Globus pallidus (tissue), 1 donor: Measurements from ENCODE around the gene HORMAD1.
"Not testable (repeated sequence)": the region's sequence is repeated elsewhere in the genome, so short reads cannot be mapped to it uniquely, and the experiment has no call there.

Experiments
- DNase-seq: peaks from one replicate; pipeline ENCODE4 v3.0.0-alpha.2; 2015; ENCODE audit warnings: low spot score

Gene HORMAD1

DNA sequence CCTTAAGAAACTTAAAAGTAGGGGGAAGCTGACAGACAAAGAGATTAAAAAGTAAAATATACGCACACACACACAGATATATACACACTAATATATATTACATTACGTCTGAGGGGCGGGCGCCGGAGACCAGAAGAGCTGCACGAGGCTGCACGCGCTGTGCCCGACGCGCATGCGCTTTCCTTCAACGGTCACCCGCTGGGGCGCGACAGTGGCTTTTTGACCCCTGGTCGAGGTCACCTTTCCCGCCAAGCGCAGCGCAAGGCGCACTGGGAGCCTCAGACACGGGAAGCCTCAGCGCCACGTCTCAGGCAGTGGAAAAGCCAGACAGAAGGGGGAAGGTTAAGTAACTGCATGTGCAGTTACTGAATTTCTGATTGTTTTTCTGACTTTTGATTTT, at the start of gene HORMAD1:
TSS of gene HORMAD1 (minus strand) at position 193 of the 400 bp plus-strand sequence. CDS start 1,390 bp downstream, outside the sequence.
- no peak for DNase-seq

DNA sequence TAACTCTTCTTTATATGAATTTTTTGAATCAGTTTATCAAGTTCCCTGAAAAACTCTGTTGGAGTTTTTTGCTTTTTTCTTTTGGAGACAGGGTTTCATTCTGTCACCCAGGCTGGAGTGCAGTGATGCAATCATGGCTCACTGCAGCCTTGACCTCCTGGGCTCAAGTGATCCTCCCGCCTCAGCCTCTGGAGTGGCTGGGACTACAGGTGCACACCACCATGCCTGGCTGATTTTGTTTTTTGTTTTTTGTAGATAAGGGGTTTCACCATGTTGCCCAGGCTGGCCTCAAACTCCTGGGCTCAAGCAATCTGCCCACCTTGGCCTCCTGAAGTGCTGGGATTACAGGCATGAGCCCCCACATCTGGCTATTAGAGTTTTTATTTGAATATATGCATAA, 47.0 kb upstream of the HORMAD1 start:
- DNase-seq, result not testable (repeated sequence)

DNA sequence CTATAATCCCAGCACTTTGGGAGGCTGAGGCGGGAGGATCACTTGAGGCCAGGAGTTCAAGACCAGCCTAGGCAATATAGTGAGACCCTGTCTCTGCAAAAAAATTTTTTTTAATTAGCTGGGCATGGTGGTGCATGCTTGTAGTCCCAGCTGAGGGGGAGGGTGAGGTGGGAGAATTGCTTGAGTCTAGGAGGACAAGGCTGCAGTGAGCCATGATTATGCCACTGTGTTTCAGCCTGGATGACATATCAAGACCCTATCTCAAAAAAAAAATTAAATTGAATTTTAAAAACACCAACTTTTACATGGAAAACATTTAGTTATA, 45.2 kb upstream of the HORMAD1 start:
- DNase-seq, result not testable (repeated sequence)

DNA sequence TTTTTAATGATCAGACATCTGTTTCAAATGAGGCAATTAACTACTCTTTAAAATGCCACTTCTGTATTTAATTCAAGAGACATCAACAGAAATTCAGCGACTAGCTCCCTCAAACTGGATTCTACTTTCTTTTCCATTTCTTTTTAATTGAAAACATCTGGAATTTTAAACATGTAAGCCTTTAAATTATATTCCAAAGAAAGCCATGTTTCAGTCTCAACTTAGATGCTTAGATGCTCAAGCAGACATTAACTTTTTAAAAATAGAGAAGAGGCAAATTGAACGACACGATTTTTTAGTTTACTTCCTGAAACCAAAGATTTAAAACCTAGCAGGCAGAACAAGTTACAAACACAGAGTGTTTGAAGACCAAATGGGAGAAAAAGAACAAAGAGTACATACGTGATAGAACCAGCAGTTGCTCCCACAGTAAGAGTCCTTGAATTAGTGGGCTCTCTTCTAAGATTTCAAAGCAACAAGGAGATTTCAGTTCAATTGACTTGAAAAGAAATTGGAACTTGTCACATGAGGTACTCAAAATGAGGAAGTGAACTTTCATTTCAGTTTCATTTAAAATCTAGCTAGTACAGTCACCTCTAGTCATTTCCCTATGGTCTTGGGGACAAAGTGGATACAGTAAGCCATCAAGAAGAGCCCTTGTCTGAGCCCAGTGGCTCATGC, 44.7 kb upstream of the HORMAD1 start, which contains the start of gene CTSS:
TSS of gene CTSS (minus strand) at position 483 of the 681 bp plus-strand sequence. CDS start 1,015 bp downstream, outside the sequence.
- DNase-seq, result peak; percentile 37

GRCh38 chr1:150764617-150765101, 44.0 kb upstream of the HORMAD1 start:
- no peak for DNase-seq

DNA sequence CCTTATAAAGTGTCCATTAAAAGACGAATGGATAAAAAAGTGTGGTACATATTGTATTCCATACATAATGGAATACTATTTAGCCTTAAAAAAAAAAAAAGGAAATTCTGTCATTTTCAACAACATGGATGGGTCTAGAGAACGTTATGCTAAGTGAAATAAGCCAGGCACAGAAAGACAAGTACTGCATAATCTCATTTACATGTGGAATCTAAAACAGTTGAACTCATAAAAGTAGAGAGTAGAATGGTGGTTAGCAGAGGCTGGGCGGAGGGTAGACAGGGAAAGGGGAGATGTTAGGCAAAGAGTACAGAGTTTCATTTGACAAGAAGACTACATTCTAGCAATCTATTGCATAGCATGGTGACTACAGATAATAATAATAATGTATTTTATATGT, 42.3 kb upstream of the HORMAD1 start:
- DNase-seq, result no peak

DNA sequence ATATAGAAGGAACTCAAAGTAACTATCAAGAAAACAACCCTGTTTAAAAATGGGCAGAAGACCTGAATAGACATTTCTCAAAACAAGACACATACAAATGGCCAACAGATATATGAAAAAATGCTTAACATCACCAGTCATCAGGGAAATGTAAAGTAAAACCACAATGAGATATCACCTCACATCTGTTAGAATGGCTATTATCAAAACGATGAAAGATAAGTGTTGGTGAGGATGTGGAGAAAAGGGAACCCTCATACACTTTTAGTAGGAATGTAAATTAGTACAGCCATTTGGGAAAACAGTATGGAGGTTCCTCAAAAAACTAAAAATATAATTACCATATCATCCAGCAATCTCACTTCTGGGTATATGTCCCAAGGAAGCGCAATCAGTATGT, 41.9 kb upstream of the HORMAD1 start:
- no peak for DNase-seq

DNA sequence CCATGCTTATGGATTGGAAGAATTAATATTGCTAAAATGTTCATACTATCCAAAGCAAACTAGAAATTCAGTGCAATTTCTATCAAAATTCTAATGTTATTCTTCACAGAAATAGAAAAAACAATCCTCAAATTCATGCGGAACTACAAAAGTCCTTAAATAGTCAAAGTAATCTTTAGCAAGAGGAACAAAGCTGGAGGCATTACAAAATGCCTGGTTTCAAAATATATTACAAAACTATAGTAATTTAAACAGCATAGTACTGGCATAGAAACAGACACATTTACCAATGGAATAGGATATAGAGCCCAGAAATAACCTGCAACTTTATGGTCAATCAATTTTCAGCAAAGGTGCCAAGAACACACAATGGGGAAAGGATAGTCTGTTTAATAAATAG, 41.1 kb upstream of the HORMAD1 start:
- DNase-seq, result no peak

DNA sequence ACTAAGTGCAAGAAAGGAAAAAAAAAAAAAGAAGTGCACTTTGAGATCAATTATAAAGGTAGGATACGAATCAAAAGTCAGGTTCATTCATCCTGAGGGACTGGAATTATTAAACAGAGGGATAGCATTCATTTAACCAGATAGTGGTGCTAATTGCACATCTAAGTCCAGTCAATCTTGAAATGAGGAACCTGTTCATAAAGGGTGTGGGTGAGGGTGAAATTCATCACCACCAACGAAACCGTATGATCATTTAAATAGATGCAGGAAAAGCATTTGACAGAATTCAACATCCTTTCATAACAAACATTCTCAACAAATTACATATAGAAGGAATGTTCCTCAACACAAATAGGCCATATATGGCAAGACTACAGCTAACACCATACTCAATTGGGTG, 39.3 kb upstream of the HORMAD1 start:
- no peak for DNase-seq

DNA sequence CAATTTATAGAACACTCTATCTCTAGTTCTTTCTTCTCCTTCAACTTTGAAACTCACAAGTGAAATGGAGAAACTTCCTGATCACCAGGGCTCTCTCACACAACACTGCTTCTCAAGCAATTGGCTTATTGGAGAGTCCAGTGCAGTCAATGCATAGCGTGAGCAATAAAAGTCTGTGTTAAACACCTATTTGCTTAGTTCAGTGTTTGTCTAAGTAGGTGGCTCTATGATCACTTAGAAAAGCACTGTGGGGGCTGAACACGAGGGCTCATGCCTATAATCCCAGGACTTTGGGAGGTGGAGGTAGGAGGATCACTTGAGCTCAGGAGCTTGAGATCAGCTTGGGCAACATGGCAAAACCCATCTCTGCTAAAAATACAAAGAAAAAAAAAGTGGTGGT, 32.7 kb upstream of the HORMAD1 start:
- DNase-seq, result no peak

DNA sequence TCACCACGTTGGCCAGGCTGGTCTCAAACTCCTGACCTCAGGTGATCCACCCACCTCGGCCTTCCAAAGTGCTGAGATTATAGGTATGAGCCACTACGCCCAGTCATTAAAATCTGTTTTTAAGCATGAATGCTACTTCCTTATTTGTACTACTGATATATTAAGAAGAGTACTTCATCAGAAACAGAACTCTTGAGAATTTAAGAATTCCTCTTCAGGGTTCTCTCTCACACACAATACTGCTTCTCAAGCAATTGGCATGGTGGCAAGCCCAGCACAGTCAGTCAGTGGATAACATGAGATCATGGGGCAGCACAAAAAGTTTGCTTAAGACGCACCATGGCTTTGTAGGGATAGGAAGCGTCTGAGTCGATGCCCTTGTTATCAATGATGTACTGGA, 30.7 kb upstream of the HORMAD1 start:
- no peak for DNase-seq

DNA sequence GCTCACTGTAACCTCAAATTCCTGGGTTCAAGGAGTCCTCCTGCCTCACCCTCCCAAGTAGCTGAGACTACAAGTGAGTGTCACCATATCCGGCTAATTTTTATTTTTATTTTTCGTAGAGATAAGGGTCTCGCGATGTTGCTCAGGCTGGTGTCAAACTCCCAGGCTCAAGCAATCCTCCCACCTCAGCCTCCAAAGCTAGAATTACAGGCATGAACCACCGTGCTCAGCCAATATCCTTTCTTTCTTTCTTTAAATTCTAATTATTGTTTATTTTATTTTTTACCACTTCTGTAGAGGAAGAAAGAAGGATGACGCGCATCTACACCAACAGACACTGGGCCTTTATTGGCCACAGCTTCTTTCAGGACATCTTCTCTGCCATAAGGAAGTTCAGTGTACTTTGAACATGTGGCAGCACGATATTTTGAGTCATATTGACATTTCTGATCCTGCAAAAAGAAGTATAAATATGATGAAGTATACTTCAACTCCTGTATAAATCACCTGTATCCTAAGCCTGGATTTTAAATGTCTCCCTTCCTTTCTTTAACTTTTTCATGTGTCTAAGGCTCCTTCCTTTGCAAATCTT, 29.1 kb upstream of the HORMAD1 start:
- DNase-seq, result no peak

- DNase-seq, result no peak
These were observed 28.4 kb upstream of the HORMAD1 start for GRCh38 chr1:150748878-150749719.

DNA sequence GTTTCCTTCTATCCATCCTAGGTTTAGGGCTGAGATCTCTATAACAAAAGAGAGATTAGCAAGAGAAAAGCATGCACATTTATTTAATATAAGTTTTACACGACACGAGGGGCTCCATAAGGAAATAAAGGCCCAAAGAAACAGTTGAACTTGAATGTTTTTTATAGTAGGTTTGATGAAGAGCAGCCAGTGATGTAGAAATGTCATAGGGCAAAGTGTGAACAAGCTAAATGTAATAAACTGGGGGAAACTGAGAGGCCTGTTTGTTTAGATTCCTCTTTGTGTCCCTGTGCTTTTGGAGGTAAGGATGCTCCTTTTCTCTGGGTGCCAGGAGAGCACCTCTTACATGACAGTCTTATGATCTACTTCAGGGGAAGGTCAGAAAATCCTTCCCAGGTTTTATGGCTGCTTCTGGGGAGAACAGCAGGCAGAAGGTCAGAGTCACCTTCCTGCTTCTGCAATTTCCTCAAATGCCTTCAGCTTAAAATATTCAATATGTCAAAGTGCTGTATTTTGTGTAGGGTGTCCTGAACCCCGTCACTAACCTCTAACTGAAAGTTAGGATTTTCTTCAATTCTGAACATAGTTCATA, 9.5 kb upstream of the HORMAD1 start:
- no peak for DNase-seq

GRCh38 chr1:150724336-150724735, 3.6 kb upstream of the HORMAD1 start:
- no peak for DNase-seq

- no peak for DNase-seq
These were observed 597 bp downstream of the HORMAD1 start for GRCh38 chr1:150720098-150720497.

DNA sequence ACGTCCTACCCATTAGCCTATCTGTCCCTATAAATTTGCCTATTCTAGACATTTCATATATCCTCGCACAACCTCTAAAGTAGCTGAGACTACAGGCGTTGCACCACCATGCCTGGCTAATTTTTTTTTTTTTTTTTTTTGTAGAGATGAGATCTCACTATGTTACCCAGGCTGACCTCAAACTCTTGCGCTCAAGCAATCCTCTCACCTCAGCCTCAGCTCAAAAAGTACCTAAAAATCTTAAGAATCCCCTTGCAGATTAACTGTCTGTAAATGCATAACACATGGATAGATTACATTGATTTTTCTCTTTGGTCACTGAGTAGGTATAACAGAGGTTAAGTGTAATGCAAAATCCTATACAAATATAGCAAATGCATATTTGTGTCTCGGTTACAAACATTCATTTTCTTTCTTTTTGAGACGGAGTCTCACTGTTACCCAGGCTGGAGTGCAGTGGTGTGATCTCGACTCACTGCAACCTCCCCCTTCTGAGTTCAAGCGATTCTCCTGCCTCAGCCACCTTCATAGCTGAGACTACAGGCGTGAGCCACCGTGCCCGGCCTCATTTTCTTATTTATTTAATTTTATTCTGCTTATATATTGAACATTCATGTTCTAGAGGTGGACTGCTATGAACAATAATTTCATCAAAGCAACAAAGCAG, 2.3 kb downstream of the HORMAD1 start:
- DNase-seq, result no peak

DNA sequence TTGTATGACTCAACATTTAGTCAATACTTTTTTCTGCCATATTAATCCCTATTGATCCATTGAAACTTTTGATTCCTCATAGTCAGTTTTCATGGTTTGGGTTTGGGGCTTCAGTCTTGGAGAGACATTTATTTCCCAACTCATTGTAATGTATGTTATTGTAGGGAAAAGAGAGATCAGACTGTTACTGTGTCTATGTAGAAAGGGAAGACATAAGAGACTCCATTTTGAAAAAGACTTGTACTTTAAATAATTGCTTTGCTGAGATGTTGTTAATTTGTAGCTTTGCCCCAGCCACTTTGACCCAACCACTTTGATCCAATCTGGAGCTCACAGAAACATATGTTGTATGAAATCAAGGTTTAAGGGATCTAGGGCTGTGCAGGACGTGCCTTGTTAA, 11.7 kb downstream of the HORMAD1 start:
- DNase-seq, result not testable (repeated sequence)

GRCh38 chr1:150708595-150708994, 12.1 kb downstream of the HORMAD1 start:
- no peak for DNase-seq

DNA sequence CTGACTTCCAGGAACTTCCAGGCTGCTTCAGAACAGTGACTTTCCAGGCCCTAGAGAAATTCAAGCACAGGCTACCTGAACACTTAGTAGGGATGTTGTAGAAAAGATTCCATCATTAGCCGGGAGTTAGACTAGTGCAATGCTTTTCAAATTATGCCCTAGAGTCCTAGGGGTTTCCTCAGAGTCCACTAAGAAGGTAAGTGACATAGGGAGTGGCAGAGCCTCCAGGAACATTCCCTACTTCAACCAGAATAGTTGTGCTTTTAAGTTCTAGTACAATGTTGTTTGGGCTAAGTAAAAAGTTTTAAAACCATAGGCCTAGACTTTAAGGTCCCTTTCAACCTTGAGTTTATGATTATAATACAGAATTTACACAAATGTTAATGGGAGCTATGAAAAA, 14.6 kb downstream of the HORMAD1 start:
- DNase-seq, result no peak

- DNase-seq, result no peak
These were observed 17.3 kb downstream of the HORMAD1 start for GRCh38 chr1:150703427-150703826.
